ENCODE results near the gene ITGB1BP1. TPM values are rescaled to one million over a fixed set of nuclear protein-coding genes. Genes with fewer than 3 reads are reported as not detected.

Gene ITGB1BP1, protein sequence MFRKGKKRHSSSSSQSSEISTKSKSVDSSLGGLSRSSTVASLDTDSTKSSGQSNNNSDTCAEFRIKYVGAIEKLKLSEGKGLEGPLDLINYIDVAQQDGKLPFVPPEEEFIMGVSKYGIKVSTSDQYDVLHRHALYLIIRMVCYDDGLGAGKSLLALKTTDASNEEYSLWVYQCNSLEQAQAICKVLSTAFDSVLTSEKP
- 49.6 TPM for polyA plus RNA-seq
- long read RNA-seq, donor 1, full-length matches to known transcripts, result 5 of 5 reads
- long read RNA-seq, donor 1, partial matches to known transcripts, result 0 of 5 reads
- long read RNA-seq, donor 1, other reads (novel, unspliced or antisense), result 0 of 5 reads
- long read RNA-seq, donor 2, full-length matches to known transcripts, result 10 of 17 reads
- long read RNA-seq, donor 2, partial matches to known transcripts, result 7 of 17 reads
- long read RNA-seq, donor 2, other reads (novel, unspliced or antisense), result 0 of 17 reads
- long read RNA-seq, donor 3, result 0 reads
- long read RNA-seq, donor 4, result 0 reads
- long read RNA-seq, donor 5, full-length matches to known transcripts, result 11 of 11 reads
- long read RNA-seq, donor 5, partial matches to known transcripts, result 0 of 11 reads
- long read RNA-seq, donor 5, other reads (novel, unspliced or antisense), result 0 of 11 reads
- long read RNA-seq, donor 6, full-length matches to known transcripts, result 10 of 10 reads
- long read RNA-seq, donor 6, partial matches to known transcripts, result 0 of 10 reads
- long read RNA-seq, donor 6, other reads (novel, unspliced or antisense), result 0 of 10 reads
- long read RNA-seq, donor 7, full-length matches to known transcripts, result 5 of 5 reads
- long read RNA-seq, donor 7, partial matches to known transcripts, result 0 of 5 reads
- long read RNA-seq, donor 7, other reads (novel, unspliced or antisense), result 0 of 5 reads
- long read RNA-seq, donor 8, full-length matches to known transcripts, result 9 of 45 reads
- long read RNA-seq, donor 8, partial matches to known transcripts, result 23 of 45 reads
- long read RNA-seq, donor 8, other reads (novel, unspliced or antisense), result 13 of 45 reads
- long read RNA-seq, donor 9, full-length matches to known transcripts, result 9 of 9 reads
- long read RNA-seq, donor 9, partial matches to known transcripts, result 0 of 9 reads
- long read RNA-seq, donor 9, other reads (novel, unspliced or antisense), result 0 of 9 reads
- long read RNA-seq, donor 10, full-length matches to known transcripts, result 19 of 19 reads
- long read RNA-seq, donor 10, partial matches to known transcripts, result 0 of 19 reads
- long read RNA-seq, donor 10, other reads (novel, unspliced or antisense), result 0 of 19 reads
- long read RNA-seq, donor 11, partial matches to known transcripts, result 0 of 6 reads
- long read RNA-seq, donor 11, other reads (novel, unspliced or antisense), result 0 of 6 reads

DNA sequence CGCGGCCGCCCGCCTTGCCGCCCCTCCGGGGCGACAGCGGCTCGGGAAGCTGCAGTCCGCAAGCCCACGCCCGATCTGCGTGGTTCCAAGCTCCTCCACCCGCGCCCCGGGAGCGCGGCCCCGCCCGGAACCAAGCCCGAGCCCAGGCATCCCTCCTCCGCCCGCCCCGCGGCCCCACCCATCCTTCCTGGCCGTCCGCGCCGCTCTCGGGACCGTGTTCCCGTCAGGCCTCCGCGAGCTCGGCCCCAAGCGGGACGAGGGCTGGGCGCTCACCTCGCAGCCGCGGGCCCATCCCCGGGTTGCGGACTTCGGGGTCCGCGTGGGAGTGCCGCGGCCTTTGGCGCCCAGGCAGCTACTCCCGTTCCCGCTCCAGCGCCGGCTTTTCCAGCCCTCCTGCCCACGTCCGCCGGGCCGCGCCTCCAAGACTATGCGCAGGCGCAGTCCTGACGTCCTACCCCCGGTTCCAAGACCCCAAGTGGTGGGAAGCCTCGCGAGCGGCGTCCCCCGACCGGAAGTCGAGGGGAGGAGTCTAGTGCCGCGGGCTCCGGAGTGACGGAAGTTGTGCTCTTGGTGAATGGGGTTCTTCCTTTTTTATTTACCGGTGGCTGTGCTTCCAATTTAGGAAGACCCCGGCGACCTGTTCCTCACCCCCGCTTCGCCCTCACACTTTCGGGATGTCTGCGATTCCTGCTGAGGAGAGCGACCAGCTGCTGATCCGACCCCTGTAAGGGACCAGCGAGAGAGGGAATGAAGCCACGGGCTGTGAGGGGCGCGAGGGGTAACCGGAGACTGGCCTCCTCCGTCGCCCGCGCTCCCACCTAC, at the start of gene ITGB1BP1, which contains the start of gene CPSF3:
TSS of gene ITGB1BP1 (minus strand) at position 429 of the 822 bp plus-strand sequence. CDS start 4,831 bp downstream, outside the sequence.
TSS of gene CPSF3 (plus strand) at position 555 of the 822 bp plus-strand sequence. CDS start at position 675, 120 bp downstream.
- Histone ChIP-seq H3K9me3 (ENCODE audit: control insufficient read depth, low read depth, low read length) (no peaks in the 10 kb centered on the region), H3K36me3 (ENCODE audit: control insufficient read depth, insufficient read depth, low read length) (peaks cover 3% of the 10 kb centered on the region), H3K27ac (ENCODE audit: low read length) (peak within 1 kb of the TSS; percentile 69), H3K27me3 (ENCODE audit: control insufficient read depth, insufficient read depth, low read length) (no peaks in the 10 kb centered on the region), H3K4me3 (ENCODE audit: low read length) (peak within 1 kb of the TSS; percentile 78), H3K4me1 (ENCODE audit: control insufficient read depth, insufficient read depth, low read length) (peaks cover 10% of the 10 kb centered on the region)
- no CpG with 5 or more reads among the region's 91 CpGs for WGBS (ENCODE audit: insufficient coverage, low lambda C conversion rate)
- DNase-seq, result peak; percentile 98 to 99

DNA sequence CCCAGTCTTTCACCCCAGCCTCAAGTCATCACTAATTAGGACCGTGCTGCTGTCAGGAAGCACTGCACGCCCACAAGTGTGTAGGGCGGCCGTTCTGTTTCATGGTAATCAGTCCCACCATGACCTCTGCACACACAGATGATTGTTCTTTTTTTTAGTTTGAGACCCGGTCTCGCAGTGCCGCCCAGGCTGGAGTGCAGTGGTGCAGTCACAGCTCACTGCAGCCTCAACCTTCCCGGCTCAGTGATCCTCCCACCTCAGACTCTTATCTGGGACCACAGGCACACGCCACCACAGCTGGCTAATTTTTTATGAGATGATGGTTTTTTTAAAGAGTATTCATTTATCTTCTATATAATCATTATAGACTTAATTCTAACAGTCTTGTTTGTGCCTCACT, 49.2 kb upstream of the ITGB1BP1 start:
- WGBS (ENCODE audit: insufficient coverage, low lambda C conversion rate), result 85% methylated on average over 4 of the region's 9 CpGs
- Histone ChIP-seq H3K4me1 (ENCODE audit: control insufficient read depth, insufficient read depth, low read length) (peaks cover 3% of the 10 kb centered on the region), H3K27ac (ENCODE audit: low read length) (no peak overlapping the region), H3K36me3 (ENCODE audit: control insufficient read depth, insufficient read depth, low read length) (peaks cover 37% of the 10 kb centered on the region), H3K27me3 (ENCODE audit: control insufficient read depth, insufficient read depth, low read length) (no peaks in the 10 kb centered on the region), H3K9me3 (ENCODE audit: control insufficient read depth, low read depth, low read length) (no peaks in the 10 kb centered on the region), H3K4me3 (ENCODE audit: low read length) (no peak overlapping the region)
- no peak for DNase-seq

DNA sequence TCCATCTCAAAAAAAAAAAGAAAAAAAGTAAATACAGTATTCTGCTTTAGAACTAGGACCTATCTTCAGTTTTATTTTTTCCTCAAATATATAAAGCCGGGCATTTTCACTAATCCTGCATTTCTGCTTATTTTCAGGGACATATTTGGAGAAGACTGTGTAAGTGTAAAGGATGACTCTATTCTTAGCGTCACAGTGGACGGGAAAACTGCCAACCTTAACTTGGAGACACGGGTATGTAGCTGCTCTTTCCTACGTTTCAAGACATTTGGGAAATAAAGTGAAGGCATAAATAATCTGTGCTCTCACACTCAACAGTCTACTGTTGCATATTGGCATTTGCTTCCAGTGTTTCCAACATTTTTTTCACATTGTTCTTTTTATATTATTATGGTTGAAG, 47.9 kb upstream of the ITGB1BP1 start:
- Histone ChIP-seq H3K36me3 (ENCODE audit: control insufficient read depth, insufficient read depth, low read length) (peaks cover 35% of the 10 kb centered on the region), H3K4me1 (ENCODE audit: control insufficient read depth, insufficient read depth, low read length) (peaks cover 3% of the 10 kb centered on the region), H3K4me3 (ENCODE audit: low read length) (no peak overlapping the region), H3K9me3 (ENCODE audit: control insufficient read depth, low read depth, low read length) (peaks cover under 1% of the 10 kb centered on the region), H3K27ac (ENCODE audit: low read length) (no peak overlapping the region), H3K27me3 (ENCODE audit: control insufficient read depth, insufficient read depth, low read length) (no peaks in the 10 kb centered on the region)
- 86% methylated on average over 1 of the region's 5 CpGs for WGBS (ENCODE audit: insufficient coverage, low lambda C conversion rate)
- no peak for DNase-seq

DNA sequence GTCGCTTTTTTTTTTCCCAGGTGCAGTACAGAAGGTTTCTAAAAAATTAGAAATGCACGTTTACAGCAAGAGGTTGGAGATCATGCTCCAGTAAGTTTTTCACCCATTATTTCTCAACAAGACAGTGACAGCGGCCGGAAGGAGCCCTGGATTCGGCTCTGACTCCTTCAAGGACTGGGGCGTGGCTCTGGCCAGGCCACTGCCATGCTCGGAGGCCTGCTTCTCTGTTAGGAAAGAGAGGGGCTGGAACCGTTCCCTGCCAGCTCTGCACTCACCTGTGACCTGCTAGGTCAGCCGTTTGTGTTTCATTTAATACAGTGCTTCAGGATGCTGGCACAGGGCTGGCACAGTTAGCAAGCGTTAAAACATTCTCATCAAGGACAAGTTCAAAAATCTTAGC, 44.4 kb upstream of the ITGB1BP1 start:
- H3K27me3 ChIP-seq (ENCODE audit: control insufficient read depth, insufficient read depth, low read length), result no peaks in the 10 kb centered on the region
- H3K4me1 ChIP-seq (ENCODE audit: control insufficient read depth, insufficient read depth, low read length), result no peaks in the 10 kb centered on the region
- peaks cover 57% of the 10 kb centered on the region for H3K36me3 ChIP-seq (ENCODE audit: control insufficient read depth, insufficient read depth, low read length)
- peaks cover 3% of the 10 kb centered on the region for H3K9me3 ChIP-seq (ENCODE audit: control insufficient read depth, low read depth, low read length)
- DNase-seq, result no peak
- 100% methylated on average over 1 of the region's 10 CpGs for WGBS (ENCODE audit: insufficient coverage, low lambda C conversion rate)
- no peak overlapping the region for H3K4me3 ChIP-seq (ENCODE audit: low read length)
- H3K27ac ChIP-seq (ENCODE audit: low read length), result no peak overlapping the region

DNA sequence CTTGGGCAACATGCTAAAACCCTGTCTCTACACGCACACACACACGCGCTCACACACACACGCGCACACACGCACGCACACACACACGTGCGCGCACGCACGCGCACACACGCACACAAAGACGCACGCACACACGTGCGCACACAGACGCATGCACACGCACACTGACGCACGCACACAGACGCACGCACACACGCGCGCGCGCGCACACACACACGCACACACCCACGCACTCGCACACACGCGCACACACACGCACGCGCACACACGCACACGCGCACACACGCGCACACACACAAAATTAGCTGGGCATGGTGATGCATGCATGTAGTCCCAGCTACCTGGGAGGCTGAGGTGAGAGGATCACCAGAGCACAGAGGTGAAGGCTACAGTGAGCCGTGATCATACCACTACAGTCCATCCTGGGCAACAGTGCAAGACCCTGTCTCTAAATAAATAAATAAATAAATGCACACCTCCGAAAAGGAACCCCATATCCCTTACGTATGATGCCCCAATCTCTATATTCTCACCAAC, 42.9 kb upstream of the ITGB1BP1 start:
- DNase-seq, result no peak
- H3K27ac ChIP-seq (ENCODE audit: low read length), result no peak overlapping the region
- 88% methylated on average over 6 of the region's 46 CpGs for WGBS (ENCODE audit: insufficient coverage, low lambda C conversion rate)
- H3K36me3 ChIP-seq (ENCODE audit: control insufficient read depth, insufficient read depth, low read length), result peaks cover 56% of the 10 kb centered on the region
- no peaks in the 10 kb centered on the region for H3K27me3 ChIP-seq (ENCODE audit: control insufficient read depth, insufficient read depth, low read length)
- H3K9me3 ChIP-seq (ENCODE audit: control insufficient read depth, low read depth, low read length), result peaks cover 3% of the 10 kb centered on the region
- no peak overlapping the region for H3K4me3 ChIP-seq (ENCODE audit: low read length)
- H3K4me1 ChIP-seq (ENCODE audit: control insufficient read depth, insufficient read depth, low read length), result no peaks in the 10 kb centered on the region

DNA sequence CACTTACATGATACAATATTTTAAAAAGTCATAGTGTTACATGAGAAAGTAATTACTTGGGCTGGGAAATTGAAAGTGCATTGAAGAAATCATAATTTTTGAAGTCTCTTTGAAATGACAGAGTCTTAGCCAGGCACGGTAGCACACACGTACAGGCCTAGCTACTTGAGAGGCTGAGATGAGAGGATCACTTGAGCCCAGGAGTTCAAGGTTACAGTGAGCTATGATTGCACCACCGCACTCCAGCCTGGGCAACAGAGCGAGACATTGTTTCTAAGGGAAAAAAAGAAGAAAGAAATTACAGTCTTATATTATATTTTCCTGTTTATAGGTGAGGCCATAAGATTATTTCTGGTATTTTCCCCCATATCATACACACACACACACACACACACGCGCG, 41.8 kb upstream of the ITGB1BP1 start:
- Histone ChIP-seq H3K36me3 (ENCODE audit: control insufficient read depth, insufficient read depth, low read length) (peaks cover 59% of the 10 kb centered on the region), H3K9me3 (ENCODE audit: control insufficient read depth, low read depth, low read length) (peaks cover 3% of the 10 kb centered on the region), H3K4me3 (ENCODE audit: low read length) (no peak overlapping the region), H3K27me3 (ENCODE audit: control insufficient read depth, insufficient read depth, low read length) (no peaks in the 10 kb centered on the region), H3K4me1 (ENCODE audit: control insufficient read depth, insufficient read depth, low read length) (no peaks in the 10 kb centered on the region), H3K27ac (ENCODE audit: low read length) (no peak overlapping the region)
- DNase-seq, result no peak
- no CpG with 5 or more reads among the region's 7 CpGs for whole genome bisulfite sequencing (ENCODE audit: insufficient coverage, low lambda C conversion rate)

DNA sequence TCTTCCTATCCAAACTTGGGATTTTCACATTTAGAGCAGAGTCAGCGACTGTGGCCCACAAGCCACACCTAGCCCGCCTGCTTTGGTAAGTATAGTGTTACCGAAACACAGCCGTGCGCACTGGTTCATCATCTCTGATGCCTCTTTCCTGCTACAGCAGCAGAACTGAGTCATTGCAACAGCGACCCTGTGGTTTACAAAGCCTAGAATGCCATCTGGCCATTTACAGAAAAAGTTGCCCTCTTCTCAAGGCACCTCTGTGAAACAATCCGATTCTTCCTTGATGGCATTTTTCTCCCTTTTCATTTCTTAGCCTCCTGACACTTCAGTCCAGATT, 40.3 kb upstream of the ITGB1BP1 start:
- peaks cover 3% of the 10 kb centered on the region for H3K9me3 ChIP-seq (ENCODE audit: control insufficient read depth, low read depth, low read length)
- WGBS (ENCODE audit: insufficient coverage, low lambda C conversion rate), result 96% methylated on average over 5 of the region's 7 CpGs
- H3K27ac ChIP-seq (ENCODE audit: low read length), result no peak overlapping the region
- no peak for DNase-seq
- H3K4me3 ChIP-seq (ENCODE audit: low read length), result no peak overlapping the region
- no peaks in the 10 kb centered on the region for H3K4me1 ChIP-seq (ENCODE audit: control insufficient read depth, insufficient read depth, low read length)
- H3K36me3 ChIP-seq (ENCODE audit: control insufficient read depth, insufficient read depth, low read length), result peaks cover 57% of the 10 kb centered on the region
- H3K27me3 ChIP-seq (ENCODE audit: control insufficient read depth, insufficient read depth, low read length), result no peaks in the 10 kb centered on the region

DNA sequence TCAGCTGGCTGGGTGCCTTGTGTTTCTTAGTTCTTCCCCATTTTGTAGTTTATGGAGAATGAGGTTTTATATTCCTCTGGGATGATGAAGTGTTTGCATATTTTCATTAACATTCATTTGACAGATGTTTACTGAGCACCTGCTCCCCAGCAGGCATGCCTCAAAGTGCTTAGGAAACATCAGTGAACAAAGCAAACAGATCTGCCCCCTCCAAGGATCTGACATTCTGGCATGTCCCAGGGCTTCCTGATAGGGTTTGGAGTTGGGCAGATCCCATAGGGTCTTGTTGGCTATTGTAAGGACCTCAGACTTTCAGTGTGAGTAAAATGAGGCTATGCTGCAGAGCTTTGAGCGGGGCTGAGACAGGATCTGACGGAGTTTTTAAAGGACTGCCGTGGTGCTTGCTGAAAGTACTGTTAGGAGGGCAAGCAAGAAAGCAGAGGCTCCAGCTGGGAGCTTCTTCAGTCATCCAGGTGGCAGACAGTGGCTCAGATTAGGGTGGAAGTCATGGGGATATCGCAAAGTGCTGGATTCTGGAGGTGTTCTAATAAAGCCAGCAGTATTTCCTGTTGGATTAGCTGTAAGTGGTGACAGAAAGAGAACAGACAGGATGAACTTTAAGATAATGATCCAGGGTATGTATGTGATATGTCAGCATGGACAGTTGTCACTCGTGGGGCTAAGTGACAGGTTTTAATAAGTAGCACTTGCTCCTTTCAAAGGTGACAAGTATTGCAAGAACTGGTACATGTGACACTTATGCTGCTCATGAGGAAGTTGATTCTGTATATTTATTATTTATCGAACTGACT, 39.8 kb upstream of the ITGB1BP1 start:
- H3K27ac ChIP-seq (ENCODE audit: low read length), result no peak overlapping the region
- H3K36me3 ChIP-seq (ENCODE audit: control insufficient read depth, insufficient read depth, low read length), result peaks cover 54% of the 10 kb centered on the region
- no peaks in the 10 kb centered on the region for H3K4me1 ChIP-seq (ENCODE audit: control insufficient read depth, insufficient read depth, low read length)
- peaks cover 3% of the 10 kb centered on the region for H3K9me3 ChIP-seq (ENCODE audit: control insufficient read depth, low read depth, low read length)
- DNase-seq, result no peak
- WGBS (ENCODE audit: insufficient coverage, low lambda C conversion rate), result no CpG with 5 or more reads among the region's 6 CpGs
- no peaks in the 10 kb centered on the region for H3K27me3 ChIP-seq (ENCODE audit: control insufficient read depth, insufficient read depth, low read length)
- H3K4me3 ChIP-seq (ENCODE audit: low read length), result no peak overlapping the region

DNA sequence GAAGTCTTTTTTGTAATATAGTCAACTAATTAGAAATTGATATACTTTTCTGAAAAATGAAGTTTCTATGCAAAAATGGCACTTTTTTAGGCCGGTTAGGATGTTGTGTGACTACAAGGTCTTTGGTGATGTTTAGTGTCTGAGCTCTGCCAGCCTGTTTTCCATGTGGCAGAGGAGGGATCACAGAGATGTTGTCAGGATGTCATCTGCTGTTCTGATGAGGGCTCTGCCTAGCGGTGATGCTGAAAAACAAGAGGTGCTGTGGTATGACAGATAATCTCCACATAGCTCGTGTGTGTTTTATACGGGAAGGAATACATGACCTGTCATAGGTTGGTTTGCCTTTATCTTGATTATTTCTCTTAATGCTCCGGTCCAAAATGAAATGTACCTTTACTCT, 39.0 kb upstream of the ITGB1BP1 start:
- peaks cover 51% of the 10 kb centered on the region for H3K36me3 ChIP-seq (ENCODE audit: control insufficient read depth, insufficient read depth, low read length)

More for the DNA sequence above, 39.0 kb upstream of the ITGB1BP1 start:
- Histone ChIP-seq H3K27me3 (ENCODE audit: control insufficient read depth, insufficient read depth, low read length) (no peaks in the 10 kb centered on the region), H3K4me1 (ENCODE audit: control insufficient read depth, insufficient read depth, low read length) (no peaks in the 10 kb centered on the region), H3K4me3 (ENCODE audit: low read length) (no peak overlapping the region), H3K9me3 (ENCODE audit: control insufficient read depth, low read depth, low read length) (peaks cover 3% of the 10 kb centered on the region), H3K27ac (ENCODE audit: low read length) (no peak overlapping the region)
- DNase-seq, result no peak
- WGBS (ENCODE audit: insufficient coverage, low lambda C conversion rate), result 100% methylated on average over 1 of the region's 5 CpGs
